Loucy (cell line): ENCODE data around the gene SH3PXD2A.

Source experiments
- CTCF ChIP-seq: fragments of 200-600 bp; sonication (generic); conservative IDR thresholded peaks from 2 replicates; pipeline ENCODE4 v1.5.1; 2014; ENCODE audit warnings: mild to moderate bottlenecking, antibody characterized with exemption, low read length
- EZH2phosphoT487 ChIP-seq: fragments of 200-600 bp; IDR thresholded peaks from 2 replicates; pipeline ENCODE4 v1.6.1; 2018; ENCODE audit warnings: antibody characterized with exemption, mild to moderate bottlenecking, moderate library complexity, borderline replicate concordance

GRCh38 chr10:103823706-103824272, 31.6 kb downstream of the SH3PXD2A start:
- TF ChIP-seq CTCF: no peak
- TF ChIP-seq EZH2phosphoT487: no peak
